Hepatocyte (in vitro differentiated cells): ENCODE measurements around the gene SYNPR. TPM values are rescaled to one million over a fixed set of nuclear protein-coding genes. Genes with fewer than 3 reads are reported as not detected.

Experiments used
- DNase-seq: peaks from one replicate; pipeline ENCODE4 v3.0.0-alpha.2; 2016; ENCODE audit warnings: low spot score
- H2AFZ ChIP-seq: fragments of 200-600 bp; sonication (generic); 2 replicates; pipeline ENCODE4 v1.6.0; 2016; ENCODE audit warnings: antibody characterized with exemption, mild to moderate bottlenecking
- H3K27ac ChIP-seq: fragments of 200-600 bp; sonication (generic); 2 replicates; pipeline ENCODE4 v1.5.1; 2016; ENCODE audit warnings: mild to moderate bottlenecking
- H3K27me3 ChIP-seq: fragments of 200-600 bp; sonication (generic); 2 replicates; pipeline ENCODE4 v1.6.1; 2016
- H3K36me3 ChIP-seq: fragments of 200-600 bp; sonication (generic); replicated peaks from 2 replicates; pipeline ENCODE4 v1.5.1; 2016; ENCODE audit warnings: low read depth; ENCODE audit not compliant: insufficient read depth
- H3K4me1 ChIP-seq: fragments of 200-600 bp; sonication (generic); 2 replicates; pipeline ENCODE4 v1.5.1; 2016; ENCODE audit warnings: mild to moderate bottlenecking, moderate library complexity; ENCODE audit not compliant: insufficient read depth
- H3K4me2 ChIP-seq: fragments of 200-600 bp; sonication (generic); 2 replicates; pipeline ENCODE4 v1.6.0; 2016
- H3K4me3 ChIP-seq: fragments of 200-600 bp; sonication (generic); 2 replicates; pipeline ENCODE4 v1.5.1; 2016; ENCODE audit warnings: mild to moderate bottlenecking
- H3K79me2 ChIP-seq: fragments of 200-600 bp; sonication (generic); 2 replicates; pipeline ENCODE4 v1.6.0; 2017; ENCODE audit warnings: mild to moderate bottlenecking
- H3K9me2 ChIP-seq: fragments of 200-600 bp; sonication (generic); replicated peaks from 2 replicates; pipeline ENCODE4 v1.6.0; 2017; ENCODE audit warnings: mild to moderate bottlenecking; ENCODE audit not compliant: insufficient read depth
- H3K9me3 ChIP-seq: fragments of 200-600 bp; sonication (generic); 2 replicates; pipeline ENCODE4 v1.5.1; 2016; ENCODE audit warnings: low read depth, mild to moderate bottlenecking
- H4K20me1 ChIP-seq: fragments of 200-600 bp; sonication (generic); 2 replicates; pipeline ENCODE4 v1.6.0; 2016; ENCODE audit warnings: mild to moderate bottlenecking; ENCODE audit not compliant: insufficient read depth, poor library complexity, severe bottlenecking
- CTCF ChIP-seq: fragments of 200-600 bp; sonication (generic); IDR thresholded peaks from 2 replicates; pipeline ENCODE4 v1.5.1; 2016; ENCODE audit warnings: antibody characterized with exemption, mild to moderate bottlenecking; ENCODE audit not compliant: poor library complexity
- EZH2 ChIP-seq: fragments of 200-600 bp; sonication (generic); IDR thresholded peaks from 2 replicates; pipeline ENCODE4 v1.6.1; 2016; ENCODE audit warnings: antibody characterized with exemption, mild to moderate bottlenecking, borderline replicate concordance
- EZH2phosphoT487 ChIP-seq: fragments of 200-600 bp; sonication (generic); IDR thresholded peaks from one replicate; pipeline ENCODE4 v1.6.1; 2018; ENCODE audit warnings: antibody characterized with exemption, mild to moderate bottlenecking, low read depth, moderate library complexity; ENCODE audit not compliant: unreplicated experiment, severe bottlenecking
- WGBS: methylation state at CpG from one replicate; pipeline ENCODE4 v1.1.6; 2016; ENCODE audit warnings: low lambda C conversion rate; ENCODE audit errors: missing lambda C conversion rate; 5-methylcytosine and 5-hydroxymethylcytosine counted together
- polyA plus RNA-seq: library from polyadenylated mRNA; unstranded; fragments of >200 nt; fragmentation: Nextera tagmentation; extraction: Ambion mirVana; gene quantifications from 2 replicates; pipeline ENCODE4 v1.2.1, GENCODE V29; 2016
- total RNA-seq: library from RNA; depleted of rRNA; stranded (reverse); fragments of >200 nt; gene quantifications from 2 replicates; pipeline ENCODE4 v1.2.3, GENCODE V29; 2014

SYNPR gene
- total and polyA plus RNA-seq, 2 experiments from 2014 or later, result 0.37 TPM; not detected in 1

- TF ChIP-seq EZH2 (no peak), CTCF (no peak)
- H3K27me3 ChIP-seq, result no peaks in the 10 kb centered on the region
Observed at GRCh38 chr3:63331520-63331919, 53.4 kb downstream of the SYNPR start.

GRCh38 chr3:63333815-63334214 lies 55.7 kb downstream of the SYNPR start:
- H3K79me2 ChIP-seq, result no peaks in the 10 kb centered on the region
- H3K27me3 ChIP-seq, result peaks cover 2% of the 10 kb centered on the region
- no peaks in the 10 kb centered on the region for H3K9me3 ChIP-seq
- H2AFZ ChIP-seq, result no peak overlapping the region
- TF ChIP-seq EZH2phosphoT487, result no peak
- TF ChIP-seq EZH2, result no peak
- peak; percentile 33 for TF ChIP-seq CTCF
- H4K20me1 ChIP-seq, result no peaks in the 10 kb centered on the region
- no peak overlapping the region for H3K4me2 ChIP-seq
- H3K4me3 ChIP-seq, result no peak overlapping the region
- 64% methylated on average over 1 of the region's 1 CpG for WGBS
- no peaks in the 10 kb centered on the region for H3K4me1 ChIP-seq
- no peaks in the 10 kb centered on the region for H3K36me3 ChIP-seq
- H3K27ac ChIP-seq, result no peak overlapping the region
- DNase-seq, result no peak
- no peaks in the 10 kb centered on the region for H3K9me2 ChIP-seq

More at GRCh38 chr3:63331520-63331919, 53.4 kb downstream of the SYNPR start:
- Histone ChIP-seq H2AFZ (no peak overlapping the region), H4K20me1 (no peaks in the 10 kb centered on the region), H3K36me3 (no peaks in the 10 kb centered on the region), H3K4me3 (no peak overlapping the region), H3K27ac (no peak overlapping the region), H3K79me2 (no peaks in the 10 kb centered on the region), H3K4me2 (no peak overlapping the region), H3K9me3 (no peaks in the 10 kb centered on the region), H3K4me1 (no peaks in the 10 kb centered on the region), H3K9me2 (no peaks in the 10 kb centered on the region)
- 96% methylated on average over 3 of the region's 3 CpGs for WGBS
- DNase-seq, result no peak

DNA sequence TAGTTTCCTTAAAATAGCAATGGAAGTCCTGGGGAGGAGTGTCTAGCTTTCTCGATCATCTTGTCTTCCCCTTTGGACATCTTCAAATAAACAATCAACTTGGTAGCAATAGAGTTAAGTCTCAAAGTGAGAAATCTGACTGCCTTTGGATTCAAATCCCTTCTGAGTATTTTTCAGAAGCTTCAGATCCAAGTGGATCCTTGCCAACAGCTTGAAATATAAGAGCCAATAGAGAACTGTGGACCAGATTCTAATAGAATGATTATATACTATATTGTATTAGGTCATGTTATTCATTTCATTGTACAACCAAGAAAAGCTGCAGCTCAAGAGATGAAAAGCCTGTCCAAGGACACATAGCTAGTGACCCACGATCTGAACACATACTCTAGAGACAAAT lies 60.2 kb downstream of the SYNPR start:
- H3K9me3 ChIP-seq, result no peaks in the 10 kb centered on the region
- H3K4me2 ChIP-seq, result no peak overlapping the region
- H3K9me2 ChIP-seq, result no peaks in the 10 kb centered on the region
- H3K4me1 ChIP-seq, result peaks cover 3% of the 10 kb centered on the region
- H2AFZ ChIP-seq, result no peak overlapping the region
- no peaks in the 10 kb centered on the region for H3K36me3 ChIP-seq
- H4K20me1 ChIP-seq, result no peaks in the 10 kb centered on the region
- 86% methylated on average over 2 of the region's 2 CpGs for WGBS
- H3K4me3 ChIP-seq, result no peak overlapping the region
- no peak for DNase-seq
- peaks cover 2% of the 10 kb centered on the region for H3K27me3 ChIP-seq
- H3K79me2 ChIP-seq, result no peaks in the 10 kb centered on the region
- TF ChIP-seq CTCF, result no peak
- no peak for TF ChIP-seq EZH2phosphoT487
- H3K27ac ChIP-seq, result no peak overlapping the region

- Histone ChIP-seq H3K27me3 (no peaks in the 10 kb centered on the region), H3K4me2 (peak overlapping the region; percentile 55), H3K4me1 (peaks cover 9% of the 10 kb centered on the region), H3K79me2 (no peaks in the 10 kb centered on the region), H3K9me3 (no peaks in the 10 kb centered on the region), H2AFZ (no peak overlapping the region), H3K36me3 (no peaks in the 10 kb centered on the region), H4K20me1 (no peaks in the 10 kb centered on the region), H3K4me3 (no peak overlapping the region), H3K27ac (peak overlapping the region; percentile 44), H3K9me2 (no peaks in the 10 kb centered on the region)
- 6% methylated on average over 9 of the region's 9 CpGs for WGBS
- peak; percentile 90 for DNase-seq
- no peak for TF ChIP-seq CTCF
- no peak for TF ChIP-seq EZH2phosphoT487
- TF ChIP-seq EZH2, result no peak
Observed at GRCh38 chr3:63343674-63344073, 65.6 kb downstream of the SYNPR start.
